Measurements from ENCODE around the gene MCM6.

DNA sequence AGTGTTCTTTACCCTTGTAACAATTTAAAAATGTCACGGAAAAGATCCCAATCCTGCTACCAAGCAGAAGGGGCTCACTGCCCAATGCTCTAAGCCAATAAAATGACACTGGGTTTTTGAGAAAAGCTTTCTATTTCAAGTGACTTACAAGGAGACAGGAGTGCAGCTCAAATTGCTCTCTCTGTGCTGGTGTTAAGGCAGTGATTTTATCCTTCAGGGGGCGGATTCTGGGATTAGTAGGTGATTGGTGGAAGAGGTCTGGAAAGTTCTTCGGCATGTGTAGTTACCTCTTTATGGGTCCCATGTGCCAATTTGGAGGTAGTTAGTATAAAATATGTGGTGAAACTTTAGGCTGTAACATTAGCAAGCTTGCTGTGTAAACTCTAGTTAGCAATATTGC, 27.4 kb upstream of the MCM6 start:
- no peak for TF ChIP-seq EZH2phosphoT487 (IDR thresholded peaks at IDR 0.05; ENCODE audit: unreplicated experiment)
- TF ChIP-seq EZH2 (IDR thresholded peaks at IDR 0.05; ENCODE audit: low read depth, unreplicated experiment) = no peak
- no peak for TF ChIP-seq CTCF (conservative IDR thresholded peaks at IDR 0.05; ENCODE audit: low read depth in 2 of 2)
- TF ChIP-seq POLR2AphosphoS5 (IDR thresholded peaks at IDR 0.05; ENCODE audit: low read depth) = no peak
- no peak for TF ChIP-seq NANOG (IDR thresholded peaks at IDR 0.05; ENCODE audit: borderline replicate concordance)
- TF ChIP-seq REST (IDR thresholded peaks at IDR 0.05; ENCODE audit: unreplicated experiment) = no peak
- TF ChIP-seq STAT1 (IDR thresholded peaks at IDR 0.05; ENCODE audit: unreplicated experiment) = no peak
- no peak for TF ChIP-seq JUNB (IDR thresholded peaks at IDR 0.05; ENCODE audit: unreplicated experiment)
- TF ChIP-seq CREB1 (CRISPR knock-in tag; IDR thresholded peaks at IDR 0.05; ENCODE audit: low read depth) = no peak
- TF ChIP-seq ZNF331 (CRISPR knock-in tag; IDR thresholded peaks at IDR 0.05; ENCODE audit: low read depth) = no peak
- no peak for TF ChIP-seq ETS1 (IDR thresholded peaks at IDR 0.05)
- no peak for TF ChIP-seq ZNF114 (CRISPR knock-in tag; IDR thresholded peaks at IDR 0.05)
- TF ChIP-seq, protein P1, sequence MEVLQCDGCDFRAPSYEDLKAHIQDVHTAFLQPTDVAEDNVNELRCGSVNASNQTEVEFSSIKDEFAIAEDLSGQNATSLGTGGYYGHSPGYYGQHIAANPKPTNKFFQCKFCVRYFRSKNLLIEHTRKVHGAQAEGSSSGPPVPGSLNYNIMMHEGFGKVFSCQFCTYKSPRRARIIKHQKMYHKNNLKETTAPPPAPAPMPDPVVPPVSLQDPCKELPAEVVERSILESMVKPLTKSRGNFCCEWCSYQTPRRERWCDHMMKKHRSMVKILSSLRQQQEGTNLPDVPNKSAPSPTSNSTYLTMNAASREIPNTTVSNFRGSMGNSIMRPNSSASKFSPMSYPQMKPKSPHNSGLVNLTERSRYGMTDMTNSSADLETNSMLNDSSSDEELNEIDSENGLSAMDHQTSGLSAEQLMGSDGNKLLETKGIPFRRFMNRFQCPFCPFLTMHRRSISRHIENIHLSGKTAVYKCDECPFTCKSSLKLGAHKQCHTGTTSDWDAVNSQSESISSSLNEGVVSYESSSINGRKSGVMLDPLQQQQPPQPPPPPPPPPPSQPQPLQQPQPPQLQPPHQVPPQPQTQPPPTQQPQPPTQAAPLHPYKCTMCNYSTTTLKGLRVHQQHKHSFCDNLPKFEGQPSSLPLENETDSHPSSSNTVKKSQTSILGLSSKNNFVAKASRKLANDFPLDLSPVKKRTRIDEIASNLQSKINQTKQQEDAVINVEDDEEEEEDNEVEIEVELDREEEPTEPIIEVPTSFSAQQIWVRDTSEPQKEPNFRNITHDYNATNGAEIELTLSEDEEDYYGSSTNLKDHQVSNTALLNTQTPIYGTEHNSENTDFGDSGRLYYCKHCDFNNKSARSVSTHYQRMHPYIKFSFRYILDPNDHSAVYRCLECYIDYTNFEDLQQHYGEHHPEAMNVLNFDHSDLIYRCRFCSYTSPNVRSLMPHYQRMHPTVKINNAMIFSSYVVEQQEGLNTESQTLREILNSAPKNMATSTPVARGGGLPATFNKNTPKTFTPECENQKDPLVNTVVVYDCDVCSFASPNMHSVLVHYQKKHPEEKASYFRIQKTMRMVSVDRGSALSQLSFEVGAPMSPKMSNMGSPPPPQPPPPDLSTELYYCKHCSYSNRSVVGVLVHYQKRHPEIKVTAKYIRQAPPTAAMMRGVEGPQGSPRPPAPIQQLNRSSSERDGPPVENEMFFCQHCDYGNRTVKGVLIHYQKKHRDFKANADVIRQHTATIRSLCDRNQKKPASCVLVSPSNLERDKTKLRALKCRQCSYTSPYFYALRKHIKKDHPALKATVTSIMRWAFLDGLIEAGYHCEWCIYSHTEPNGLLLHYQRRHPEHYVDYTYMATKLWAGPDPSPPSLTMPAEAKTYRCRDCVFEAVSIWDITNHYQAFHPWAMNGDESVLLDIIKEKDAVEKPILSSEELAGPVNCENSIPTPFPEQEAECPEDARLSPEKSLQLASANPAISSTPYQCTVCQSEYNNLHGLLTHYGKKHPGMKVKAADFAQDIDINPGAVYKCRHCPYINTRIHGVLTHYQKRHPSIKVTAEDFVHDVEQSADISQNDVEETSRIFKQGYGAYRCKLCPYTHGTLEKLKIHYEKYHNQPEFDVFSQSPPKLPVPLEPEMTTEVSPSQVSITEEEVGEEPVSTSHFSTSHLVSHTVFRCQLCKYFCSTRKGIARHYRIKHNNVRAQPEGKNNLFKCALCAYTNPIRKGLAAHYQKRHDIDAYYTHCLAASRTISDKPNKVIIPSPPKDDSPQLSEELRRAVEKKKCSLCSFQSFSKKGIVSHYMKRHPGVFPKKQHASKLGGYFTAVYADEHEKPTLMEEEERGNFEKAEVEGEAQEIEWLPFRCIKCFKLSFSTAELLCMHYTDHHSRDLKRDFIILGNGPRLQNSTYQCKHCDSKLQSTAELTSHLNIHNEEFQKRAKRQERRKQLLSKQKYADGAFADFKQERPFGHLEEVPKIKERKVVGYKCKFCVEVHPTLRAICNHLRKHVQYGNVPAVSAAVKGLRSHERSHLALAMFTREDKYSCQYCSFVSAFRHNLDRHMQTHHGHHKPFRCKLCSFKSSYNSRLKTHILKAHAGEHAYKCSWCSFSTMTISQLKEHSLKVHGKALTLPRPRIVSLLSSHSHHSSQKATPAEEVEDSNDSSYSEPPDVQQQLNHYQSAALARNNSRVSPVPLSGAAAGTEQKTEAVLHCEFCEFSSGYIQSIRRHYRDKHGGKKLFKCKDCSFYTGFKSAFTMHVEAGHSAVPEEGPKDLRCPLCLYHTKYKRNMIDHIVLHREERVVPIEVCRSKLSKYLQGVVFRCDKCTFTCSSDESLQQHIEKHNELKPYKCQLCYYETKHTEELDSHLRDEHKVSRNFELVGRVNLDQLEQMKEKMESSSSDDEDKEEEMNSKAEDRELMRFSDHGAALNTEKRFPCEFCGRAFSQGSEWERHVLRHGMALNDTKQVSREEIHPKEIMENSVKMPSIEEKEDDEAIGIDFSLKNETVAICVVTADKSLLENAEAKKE (CRISPR knock-in tag; IDR thresholded peaks at IDR 0.05) = no peak
